IMR-90 (cell line): Measurements from ENCODE around the gene INO80. TPM values are rescaled to one million over a fixed set of nuclear protein-coding genes. Genes with fewer than 3 reads are reported as not detected.

ENCODE experiments used
- ATAC-seq: fragments of 200-7000 bp; cut with Tn5 transposase; 2 replicates; pipeline ENCODE4 v1.9.1; 2020; ENCODE audit warnings: low read depth, mild to moderate bottlenecking, moderate library complexity
- BruUV-seq: library from RNA; stranded (reverse); fragments of 400-500 nt; replicated peaks from 2 replicates; lab custom pipeline; 2021; lab: Mats Ljungman, UMichigan
- CTCF ChIA-PET: fragments of 300-600 bp; formaldehyde crosslinking; extraction: SDS; loops from one replicate; lab custom pipeline; 2021; ENCODE audit warnings: antibody characterized with exemption; lab: Yijun Ruan, JAX
- POLR2A ChIA-PET: fragments of 300-600 bp; sonication (Branson Sonifier 250); formaldehyde crosslinking; loops from one replicate; lab custom pipeline; 2022; ENCODE audit warnings: antibody characterized with exemption; ENCODE audit not compliant: unreplicated experiment; lab: Charles Lee
- DNase-seq: peaks from one replicate; pipeline ENCODE4 v3.0.0; 2013
- H2AFZ ChIP-seq: replicated peaks from 2 replicates; pipeline ENCODE3; 2013; ENCODE audit warnings: low read length, mild to moderate bottlenecking; ENCODE audit not compliant: poor library complexity
- H2AK5ac ChIP-seq: 2 replicates; pipeline ENCODE4 v1.6.1; 2013; ENCODE audit warnings: low read depth, low read length, inconsistent platforms
- H2AK9ac ChIP-seq: replicated peaks from 2 replicates; pipeline ENCODE3; 2013; ENCODE audit warnings: mild to moderate bottlenecking, low read depth, low read length, moderate library complexity; ENCODE audit not compliant: poor library complexity
- H2BK120ac ChIP-seq: 2 replicates; pipeline ENCODE4 v1.6.1; 2013; ENCODE audit warnings: low read depth, low read length, inconsistent platforms
- H2BK15ac ChIP-seq: 3 replicates; pipeline ENCODE4 v1.6.1; 2013; ENCODE audit warnings: low read depth, low read length, inconsistent platforms
- H2BK20ac ChIP-seq: 2 replicates; pipeline ENCODE4 v1.6.1; 2013; ENCODE audit warnings: low read depth, mild to moderate bottlenecking, inconsistent platforms, low read length, moderate library complexity
- H2BK5ac ChIP-seq: 2 replicates; pipeline ENCODE4 v1.6.1; 2013; ENCODE audit warnings: mild to moderate bottlenecking, low read depth, low read length, inconsistent platforms; ENCODE audit not compliant: poor library complexity, severe bottlenecking
- H3K14ac ChIP-seq: replicated peaks from 2 replicates; pipeline ENCODE4 v1.6.1; 2013; ENCODE audit warnings: low read depth, low read length, inconsistent platforms
- H3K18ac ChIP-seq: 2 replicates; pipeline ENCODE4 v1.6.1; 2013; ENCODE audit warnings: low read depth, low read length, control low read depth
- H3K23ac ChIP-seq: 2 replicates; pipeline ENCODE4 v1.6.1; 2013; ENCODE audit warnings: low read depth, low read length, inconsistent platforms
- H3K27ac ChIP-seq: 2 replicates; pipeline ENCODE4 v1.5.1; 2013; ENCODE audit warnings: mild to moderate bottlenecking, control low read depth, low read length; ENCODE audit not compliant: insufficient read depth
- H3K27me3 ChIP-seq: 2 replicates; pipeline ENCODE4 v1.6.1; 2013; ENCODE audit warnings: low read length; ENCODE audit not compliant: control insufficient read depth, insufficient read depth
- H3K36me3 ChIP-seq: 2 replicates; pipeline ENCODE4 v1.6.1; 2013; ENCODE audit warnings: low read length, mixed read lengths; ENCODE audit not compliant: control insufficient read depth, insufficient read depth
- H3K4ac ChIP-seq: 2 replicates; pipeline ENCODE4 v1.6.1; 2013; ENCODE audit warnings: low read depth, low read length, inconsistent platforms
- H3K4me1 ChIP-seq: 2 replicates; pipeline ENCODE4 v1.6.1; 2013; ENCODE audit warnings: low read length, mixed read lengths; ENCODE audit not compliant: control insufficient read depth, insufficient read depth
- H3K4me2 ChIP-seq: 2 replicates; pipeline ENCODE4 v1.6.1; 2013; ENCODE audit warnings: low read depth, mild to moderate bottlenecking, control low read depth, low read length, moderate library complexity
- H3K4me3 ChIP-seq: 2 replicates; pipeline ENCODE4 v1.5.1; 2013; ENCODE audit warnings: low read depth, mild to moderate bottlenecking, control low read depth, low read length, moderate library complexity; ENCODE audit not compliant: insufficient read depth
- H3K56ac ChIP-seq: 2 replicates; pipeline ENCODE4 v1.6.1; 2013; ENCODE audit warnings: low read length, inconsistent platforms; ENCODE audit not compliant: insufficient read depth; ENCODE audit errors: extremely low read depth
- H3K79me1 ChIP-seq, 2 experiments: 2 replicates each; pipeline ENCODE4 v1.6.1; 2013; ENCODE audit warnings: low read length in 2 of 2, inconsistent platforms in 1 of 2, low read depth in 1 of 2
- H3K9ac ChIP-seq: 2 replicates; pipeline ENCODE4 v1.6.1; 2013; ENCODE audit warnings: low read depth, low read length, control low read depth
- H3K9me1 ChIP-seq: 2 replicates; pipeline ENCODE4 v1.6.1; 2013; ENCODE audit warnings: low read length, inconsistent platforms; ENCODE audit not compliant: insufficient read depth
- H3K9me3 ChIP-seq: 2 replicates; pipeline ENCODE4 v1.6.1; 2013; ENCODE audit warnings: low read length; ENCODE audit not compliant: control insufficient read depth, insufficient read depth
- H4K20me1 ChIP-seq: 2 replicates; pipeline ENCODE4 v1.6.1; 2013; ENCODE audit warnings: low read length, inconsistent platforms; ENCODE audit not compliant: insufficient read depth
- H4K5ac ChIP-seq: 2 replicates; pipeline ENCODE4 v1.6.1; 2013; ENCODE audit warnings: mild to moderate bottlenecking, low read depth, low read length, control low read depth
- H4K8ac ChIP-seq, 2 experiments: 2 replicates each; pipeline ENCODE4 v1.6.1; 2013; ENCODE audit warnings: low read depth in 2 of 2, low read length in 2 of 2, control low read depth in 1 of 2, inconsistent platforms in 1 of 2
- H4K91ac ChIP-seq: 2 replicates; pipeline ENCODE4 v1.6.1; 2013; ENCODE audit warnings: low read depth, low read length, inconsistent platforms; ENCODE audit not compliant: insufficient read depth
- BHLHE40 ChIP-seq: fragments of 150-350 bp; IDR thresholded peaks from 2 replicates; pipeline ENCODE4 v1.6.1; 2016; ENCODE audit warnings: mild to moderate bottlenecking, low read depth, low read length
- CEBPB ChIP-seq: IDR thresholded peaks from 2 replicates; pipeline ENCODE4 v1.6.1; 2012; ENCODE audit warnings: low read depth, low read length, improper control_type of control experiment
- CHD1 ChIP-seq: IDR thresholded peaks from 2 replicates; pipeline ENCODE4 v1.6.1; 2012; ENCODE audit warnings: low read depth, low read length, improper control_type of control experiment
- CTCF ChIP-seq: conservative IDR thresholded peaks from 2 replicates; pipeline ENCODE4 v1.5.1; 2012; ENCODE audit warnings: mild to moderate bottlenecking, low read depth, low read length, improper control_type of control experiment
- FOS ChIP-seq: fragments of 150-350 bp; IDR thresholded peaks from 2 replicates; pipeline ENCODE4 v1.6.1; 2016; ENCODE audit warnings: low read depth, low read length
- MAFK ChIP-seq: IDR thresholded peaks from 2 replicates; pipeline ENCODE4 v1.6.1; 2012; ENCODE audit warnings: low read depth, low read length, improper control_type of control experiment
- MAZ ChIP-seq: IDR thresholded peaks from 2 replicates; pipeline ENCODE4 v1.6.1; 2012; ENCODE audit warnings: low read depth, mild to moderate bottlenecking, low read length, improper control_type of control experiment, moderate library complexity, borderline replicate concordance
- MXI1 ChIP-seq: IDR thresholded peaks from 2 replicates; pipeline ENCODE4 v1.6.1; 2012; ENCODE audit warnings: low read depth, mild to moderate bottlenecking, low read length, moderate library complexity, borderline replicate concordance
- NFE2L2 ChIP-seq: fragments of 150-350 bp; IDR thresholded peaks from 2 replicates; pipeline ENCODE4 v1.6.1; 2016; ENCODE audit warnings: low read depth, mild to moderate bottlenecking, low read length
- POLR2A ChIP-seq: IDR thresholded peaks from 2 replicates; pipeline ENCODE4 v1.6.1; 2012; ENCODE audit warnings: mild to moderate bottlenecking, low read depth, low read length
- RAD21 ChIP-seq: IDR thresholded peaks from 2 replicates; pipeline ENCODE4 v1.6.1; 2012; ENCODE audit warnings: low read length, improper control_type of control experiment
- RCOR1 ChIP-seq: IDR thresholded peaks from 2 replicates; pipeline ENCODE4 v1.6.1; 2012; ENCODE audit warnings: mild to moderate bottlenecking, low read length, improper control_type of control experiment; ENCODE audit not compliant: insufficient replicate concordance
- RFX5 ChIP-seq: IDR thresholded peaks from 2 replicates; pipeline ENCODE4 v1.8.0; 2012; ENCODE audit warnings: low read depth, mild to moderate bottlenecking, low read length, moderate library complexity
- USF2 ChIP-seq: fragments of 150-350 bp; IDR thresholded peaks from 2 replicates; pipeline ENCODE4 v1.6.1; 2017; ENCODE audit warnings: mild to moderate bottlenecking, antibody characterized with exemption, low read length, low read depth
- WGBS, 2 experiments: methylation state at CpG; one replicate each; pipeline versions ENCODE4 v1.1.5 to v1.1.7; 2013; ENCODE audit warnings: missing lambda C conversion rate in 2 of 2; ENCODE audit not compliant: insufficient read length in 1 of 2; ENCODE audit errors: extremely low coverage in 2 of 2; 5-methylcytosine and 5-hydroxymethylcytosine counted together
- dilution Hi-C: fragments of 300-500 bp; cut with HindIII; formaldehyde crosslinking; loops from one replicate; pipeline ENCODE4 v1.14.3; 2018; ENCODE audit warnings: low sequenced_read_pairs; ENCODE audit not compliant: unreplicated experiment
- in situ Hi-C: fragments of 300-500 bp; cut with MboI; formaldehyde crosslinking; loops from 3 replicates; pipeline ENCODE4 v1.14.3; 2019; ENCODE audit warnings: low sequenced_read_pairs, inconsistent platforms, mixed read lengths
- intact Hi-C: fragments of 100-400 bp; cut with micrococcal nuclease; formaldehyde crosslinking; loops from 2 replicates; pipeline ENCODE4 v1.10.0; 2022
- polyA plus RNA-seq, 3 experiments: library from polyadenylated mRNA; depleted of rRNA; stranded (reverse); fragments of >200 nt; gene quantifications; 2 replicates each; pipeline ENCODE4 v1.2.3, GENCODE V29; 2012; ENCODE audit warnings: low replicate concordance in 1 of 3
- total RNA-seq: library from RNA; depleted of rRNA; stranded (reverse); fragments of >200 nt; gene quantifications from 2 replicates; pipeline ENCODE4 v1.2.3, GENCODE V29; 2012
- TF ChIP-seq, protein P1 (sequence below): fragments of 150-350 bp; IDR thresholded peaks from 2 replicates; pipeline ENCODE4 v1.6.1; 2016; ENCODE audit warnings: low read depth, mild to moderate bottlenecking, low read length, moderate library complexity, borderline replicate concordance

The INO80 gene
- total and polyA plus RNA-seq, 2 of the 4 experiments (the other 2 are of a cell fraction), result 6.0 to 13.3 TPM

- Histone ChIP-seq H3K4ac (no peak overlapping the region; the same call in 1 of the 2 replicates), H4K8ac (peak overlapping the region in 1 of 2 experiments; percentile 9; a peak in 1 of 4 replicates), H2BK20ac (no peak overlapping the region), H3K79me1 (peaks cover 15 to 45% of the 10 kb centered on the region in 2 experiments), H3K23ac (no peak overlapping the region), H3K56ac (no peak overlapping the region), H2BK120ac (0 out of 2 replicates have a peak overlapping the region, but pooled peaks have one; percentile 6), H2BK5ac (no peak overlapping the region), H3K4me1 (peaks cover 25% of the 10 kb centered on the region), H2AFZ (no peak overlapping the region), H3K36me3 (peaks cover 28% of the 10 kb centered on the region), H3K27me3 (no peaks in the 10 kb centered on the region), H4K5ac (no peak overlapping the region), H3K9me3 (no peaks in the 10 kb centered on the region), H3K9ac (no peak overlapping the region), H2AK5ac (peak overlapping the region; percentile 60; the same call in 1 of the 2 replicates), H2AK9ac (peak overlapping the region; percentile 33), H3K4me3 (no peak overlapping the region), H2BK15ac (no peak overlapping the region), H3K14ac (no peak overlapping the region), H3K9me1 (peaks cover 28% of the 10 kb centered on the region), H3K27ac (no peak overlapping the region), H4K20me1 (peaks cover 52% of the 10 kb centered on the region), H3K4me2 (no peak overlapping the region), H4K91ac (peak overlapping the region; percentile 4; the same call in 1 of the 2 replicates), H3K18ac (no peak overlapping the region)
- dilution Hi-C loops (no loop called here), in situ Hi-C loops (no loop called here), intact Hi-C loops (no loop called here)
- no peak for DNase-seq
- ChIA-PET POLR2A (interaction anchor here (0.5 to 1.3 kb wide), 3 partner anchors 58 to 591 kb away, joined by 3 to 10 read pairs (median 3); no protein-coding TSS in a partner anchor), CTCF (no interaction called here)
- no peak for ATAC-seq
- no TSS peak for BruUV-seq
- WGBS, 2 experiments, result 94% methylated on average over 8 of the region's 8 CpGs; no CpG with 5 or more reads in 1 of the 2 experiments
- TF ChIP-seq POLR2A (no peak), FOS (no peak), BHLHE40 (no peak), MXI1 (no peak), RCOR1 (no peak), CEBPB (no peak), RAD21 (no peak), USF2 (no peak), RFX5 (no peak), MAFK (no peak), CTCF (no peak), CHD1 (no peak), MAZ (no peak), NFE2L2 (no peak)
- TF ChIP-seq, protein P1, sequence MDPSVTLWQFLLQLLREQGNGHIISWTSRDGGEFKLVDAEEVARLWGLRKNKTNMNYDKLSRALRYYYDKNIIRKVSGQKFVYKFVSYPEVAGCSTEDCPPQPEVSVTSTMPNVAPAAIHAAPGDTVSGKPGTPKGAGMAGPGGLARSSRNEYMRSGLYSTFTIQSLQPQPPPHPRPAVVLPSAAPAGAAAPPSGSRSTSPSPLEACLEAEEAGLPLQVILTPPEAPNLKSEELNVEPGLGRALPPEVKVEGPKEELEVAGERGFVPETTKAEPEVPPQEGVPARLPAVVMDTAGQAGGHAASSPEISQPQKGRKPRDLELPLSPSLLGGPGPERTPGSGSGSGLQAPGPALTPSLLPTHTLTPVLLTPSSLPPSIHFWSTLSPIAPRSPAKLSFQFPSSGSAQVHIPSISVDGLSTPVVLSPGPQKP, result no peak
Observed at GRCh38 chr15:40958723-40959122, 157.4 kb downstream of the INO80 start.
